ENCODE data around the gene MICAL3. TPM values are rescaled to one million over a fixed set of nuclear protein-coding genes. Genes with fewer than 3 reads are reported as not detected.

Gene MICAL3
- total and polyA plus RNA-seq, 2 of the 8 experiments (the other 6 are each of a cell fraction or from before 2014, with no cell fraction given): 8.3 to 41.8 TPM

DNA sequence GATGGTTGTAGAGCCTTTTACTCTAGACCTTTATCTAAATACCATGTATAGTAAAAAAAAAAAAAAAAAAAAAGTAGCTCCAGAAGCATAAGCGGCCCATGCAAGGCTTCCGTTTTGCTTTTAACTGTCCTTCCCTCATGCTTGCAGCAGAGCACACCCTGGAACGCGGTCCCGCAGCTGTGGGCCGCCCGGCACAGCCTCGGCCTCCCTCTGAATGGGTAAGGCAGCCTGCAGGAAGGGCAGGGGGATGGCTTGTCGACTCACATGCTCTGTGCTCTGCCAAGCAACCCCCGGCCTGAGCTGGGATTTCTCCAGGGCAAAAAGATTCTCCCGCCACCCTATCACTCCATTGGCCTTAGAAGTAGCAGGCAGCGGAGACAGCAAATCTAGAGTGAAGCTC lies 148.7 kb downstream of the MICAL3 start:
- no peak overlapping the region for H2BK12ac ChIP-seq (ENCODE audit: low read depth, low read length)
- no peak overlapping the region for H4K8ac ChIP-seq (ENCODE audit: extremely low read depth, insufficient read depth, low read length)
- H2BK120ac ChIP-seq (replicated peaks; ENCODE audit: low read depth, low read length): no peak overlapping the region
- H2BK20ac ChIP-seq (ENCODE audit: low read length): no peak overlapping the region
- no peak overlapping the region for H3K9ac ChIP-seq (replicated peaks in 1 of 4; ENCODE audit: extremely low read depth in 1 of 4, low read depth in 3 of 4, low read length in 3 of 4)
- CTCF ChIA-PET (ENCODE audit: partially characterized antibody): interaction anchor here (0.6 to 2.5 kb wide), 14 partner anchors 13 to 322 kb away, joined by 3 to 17 read pairs (median 4); no protein-coding TSS in a partner anchor
- H3K4ac ChIP-seq (replicated peaks; ENCODE audit: insufficient read length, low read depth, low read length): no peak overlapping the region
- no peaks in the 10 kb centered on the region; a peak in 1 of 4 replicates for H3K9me3 ChIP-seq (ENCODE audit: insufficient read depth in 2 of 2, low read depth in 1 of 2, low read length in 1 of 2)
- H4K20me1 ChIP-seq (replicated peaks in 1 of 2; ENCODE audit: control insufficient read depth in 1 of 2, insufficient read depth in 2 of 2, low read length in 2 of 2): peaks cover 9 to 38% of the 10 kb centered on the region in 2 experiments
- no peak overlapping the region for H2BK15ac ChIP-seq (ENCODE audit: low read length)
- no peak overlapping the region for H3K23ac ChIP-seq (ENCODE audit: insufficient read length)
- no peak overlapping the region for H2BK5ac ChIP-seq (ENCODE audit: low read depth, low read length)
- no peak overlapping the region for H4K5ac ChIP-seq (ENCODE audit: insufficient read length, low read depth, low read length)
- no peak overlapping the region for H4K91ac ChIP-seq (replicated peaks; ENCODE audit: insufficient read length, low read length)
- WGBS, 2 experiments (ENCODE audit: extremely low coverage in 1 of 2, insufficient coverage in 1 of 2, insufficient read length in 1 of 2, insufficient replicate concordance in 2 of 2, low coverage in 1 of 2, low lambda C conversion rate in 2 of 2, missing lambda C conversion rate in 1 of 2): 94% methylated on average over 12 of the region's 12 CpGs; no CpG with 5 or more reads in 1 of the 2 experiments
- no peaks in the 10 kb centered on the region for H3K79me2 ChIP-seq (ENCODE audit: control insufficient read depth in 1 of 2, insufficient read depth in 2 of 2, low read length in 2 of 2)
- no peaks in the 10 kb centered on the region for H3K4me1 ChIP-seq (replicated peaks in 1 of 4; ENCODE audit: control insufficient read depth in 3 of 4, insufficient read depth in 4 of 4, low read length in 3 of 4)
- peaks cover 10% of the 10 kb centered on the region; the same call in 1 of the 2 replicates for H3K23me2 ChIP-seq (ENCODE audit: low read depth, low read length)
- DNase-seq (ENCODE audit: low read depth in 1 of 2, low spot score in 2 of 2): no peak
- H3K79me1 ChIP-seq (ENCODE audit: low read depth, low read length): no peaks in the 10 kb centered on the region
- H3K27ac ChIP-seq (ENCODE audit: low read depth, low read length): no peak overlapping the region
- no peak overlapping the region for H3K56ac ChIP-seq (replicated peaks; ENCODE audit: insufficient read length, low read depth, low read length)
- H3K14ac ChIP-seq (ENCODE audit: insufficient read length): no peak overlapping the region
- FAIRE-seq: no peak
- H2AK5ac ChIP-seq (ENCODE audit: low read depth, low read length): no peak overlapping the region
- H3K4me3 ChIP-seq (ENCODE audit: extremely low read depth in 1 of 4, insufficient read depth in 2 of 4, low read depth in 3 of 4, low read length in 4 of 4): no peak overlapping the region
- no peak overlapping the region for H2AFZ ChIP-seq (ENCODE audit: low read length)
- peaks cover 11 to 67% (median 55%) of the 10 kb centered on the region in 4 experiments for H3K27me3 ChIP-seq (replicated peaks in 1 of 4; ENCODE audit: control insufficient read depth in 3 of 4, extremely low read depth in 1 of 4, insufficient read depth in 3 of 4, low read length in 3 of 4)
- peaks cover 0 to 7% (median 2%) of the 10 kb centered on the region in 4 experiments; a peak in 4 of 8 replicates for H3K36me3 ChIP-seq (ENCODE audit: control insufficient read depth in 2 of 4, insufficient read depth in 4 of 4, low read length in 3 of 4)
- TF ChIP-seq NRF1 (IDR thresholded peaks at IDR 0.05; ENCODE audit: low read depth, low read length) (no peak), EZH2 (IDR thresholded peaks at IDR 0.05; ENCODE audit: low read depth, low read length, severe bottlenecking) (no peak), RAD21 (IDR thresholded peaks at IDR 0.05 in 1 of 2, conservative IDR thresholded peaks at IDR 0.05 in 1 of 2; ENCODE audit: low read depth in 2 of 2, low read length in 2 of 2) (no peak), YY1 (IDR thresholded peaks at IDR 0.05; ENCODE audit: low read depth, low read length) (no peak)
- TF ChIP-seq, protein P1, sequence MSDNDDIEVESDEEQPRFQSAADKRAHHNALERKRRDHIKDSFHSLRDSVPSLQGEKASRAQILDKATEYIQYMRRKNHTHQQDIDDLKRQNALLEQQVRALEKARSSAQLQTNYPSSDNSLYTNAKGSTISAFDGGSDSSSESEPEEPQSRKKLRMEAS (IDR thresholded peaks at IDR 0.05): no peak
- no peak overlapping the region for H3K4me2 ChIP-seq (ENCODE audit: insufficient read depth in 1 of 2, low read depth in 2 of 2, low read length in 2 of 2)
- no peak overlapping the region for H3K18ac ChIP-seq (ENCODE audit: extremely low read depth, low read length)
- POLR2A ChIA-PET (ENCODE audit: partially characterized antibody): no interaction called here
